ENCODE measurements around the gene EDEM2.

The EDEM2 gene

DNA sequence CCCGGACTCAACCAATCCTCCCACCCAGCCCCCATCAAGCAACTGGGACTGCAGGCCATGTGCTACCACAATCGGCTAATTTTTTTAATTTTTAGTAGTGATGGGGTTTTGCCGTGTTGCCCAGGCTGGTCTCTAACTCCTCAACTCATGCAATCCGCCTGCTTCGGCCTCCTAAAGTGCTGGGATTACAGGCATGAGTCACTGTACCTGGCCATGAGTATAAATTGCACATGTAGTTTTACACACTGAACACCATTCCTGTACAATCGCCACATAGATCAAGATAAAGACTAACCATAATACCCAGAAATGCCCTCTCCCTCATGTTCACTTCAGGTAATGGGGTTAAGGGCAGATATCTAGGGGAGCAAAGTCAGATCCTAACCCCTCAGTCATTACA lies 80.9 kb downstream of the EDEM2 start:
- no peak for DNase-seq (ENCODE audit: low read depth in 2 of 2)
- TF ChIP-seq, protein P1, sequence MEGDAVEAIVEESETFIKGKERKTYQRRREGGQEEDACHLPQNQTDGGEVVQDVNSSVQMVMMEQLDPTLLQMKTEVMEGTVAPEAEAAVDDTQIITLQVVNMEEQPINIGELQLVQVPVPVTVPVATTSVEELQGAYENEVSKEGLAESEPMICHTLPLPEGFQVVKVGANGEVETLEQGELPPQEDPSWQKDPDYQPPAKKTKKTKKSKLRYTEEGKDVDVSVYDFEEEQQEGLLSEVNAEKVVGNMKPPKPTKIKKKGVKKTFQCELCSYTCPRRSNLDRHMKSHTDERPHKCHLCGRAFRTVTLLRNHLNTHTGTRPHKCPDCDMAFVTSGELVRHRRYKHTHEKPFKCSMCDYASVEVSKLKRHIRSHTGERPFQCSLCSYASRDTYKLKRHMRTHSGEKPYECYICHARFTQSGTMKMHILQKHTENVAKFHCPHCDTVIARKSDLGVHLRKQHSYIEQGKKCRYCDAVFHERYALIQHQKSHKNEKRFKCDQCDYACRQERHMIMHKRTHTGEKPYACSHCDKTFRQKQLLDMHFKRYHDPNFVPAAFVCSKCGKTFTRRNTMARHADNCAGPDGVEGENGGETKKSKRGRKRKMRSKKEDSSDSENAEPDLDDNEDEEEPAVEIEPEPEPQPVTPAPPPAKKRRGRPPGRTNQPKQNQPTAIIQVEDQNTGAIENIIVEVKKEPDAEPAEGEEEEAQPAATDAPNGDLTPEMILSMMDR (IDR thresholded peaks at IDR 0.05; ENCODE audit: low read depth, low read length), result no peak
- H3K4me3 ChIP-seq (replicated peaks in 1 of 2; ENCODE audit: low read depth in 2 of 2, low read length in 2 of 2), result no peak overlapping the region

All from cardiac fibroblast (primary cell).